H1 (cell line): ENCODE measurements around the gene UGT1A3. TPM values are rescaled to one million over a fixed set of nuclear protein-coding genes. Genes with fewer than 3 reads are reported as not detected.

Experiments used
- JUND ChIP-seq: IDR thresholded peaks from 2 replicates; pipeline ENCODE4 v1.6.1; 2011; ENCODE audit warnings: mild to moderate bottlenecking, improper control_type of control experiment, low read length
- NANOG ChIP-seq: IDR thresholded peaks from 2 replicates; pipeline ENCODE4 v1.6.1; 2011; ENCODE audit warnings: low read length, low read depth, mild to moderate bottlenecking, inconsistent platforms; ENCODE audit not compliant: insufficient read depth, poor library complexity, severe bottlenecking
- RXRA ChIP-seq: IDR thresholded peaks from 2 replicates; pipeline ENCODE4 v1.6.1; 2011; ENCODE audit warnings: low read depth, mild to moderate bottlenecking, low read length, moderate library complexity; ENCODE audit not compliant: insufficient read depth
- polyA plus RNA-seq, 7 experiments: library from polyadenylated mRNA; depleted of rRNA in 3 of 7; stranded (reverse) in 5 of 7; unstranded in 2 of 7; fragments of >200 nt in 5 of 7; fragments of 200-250 nt in 2 of 7; gene quantifications; 1 replicate in 5 of 7; 2 replicates in 1 of 7; 4 replicates in 1 of 7; pipeline versions ENCODE4 v1.2.1 to v1.2.3, GENCODE V29; 2011 to 2013; ENCODE audit warnings: missing spikeins in 2 of 7, mixed read lengths in 2 of 7
- total RNA-seq: library from RNA; stranded (reverse); fragmentation: NEBNext Ultra II Directional; extraction: Animal tissue kit (Norgen Biotek cat#: 25700); gene quantifications from 2 replicates; pipeline ENCODE4 v1.2.1, GENCODE V29; 2021

UGT1A3 gene
- total and polyA plus RNA-seq, 2 of the 8 experiments (the other 6 are each of a cell fraction or from before 2014, with no cell fraction given): not detected

- TF ChIP-seq NANOG: no peak
- no peak for TF ChIP-seq RXRA
- no peak for TF ChIP-seq JUND
Observed at GRCh38 chr2:233811087-233811486, 82.2 kb downstream of the UGT1A3 start (continued).
